Omental fat pad (tissue), 4 donors: ENCODE results near the gene TPPP. TPM values are rescaled to one million over a fixed set of nuclear protein-coding genes. Genes with fewer than 3 reads are reported as not detected.

ENCODE experiments used
- ATAC-seq: fragments of 150-250 bp; one replicate; pipeline ENCODE4 v1.9.1; 2016; ENCODE audit warnings: mild to moderate bottlenecking, moderate library complexity; ENCODE audit not compliant: low FRiP score
- DNase-seq: peaks from one replicate; pipeline ENCODE4 v3.0.0-alpha.2; 2019; ENCODE audit warnings: low spot score
- total RNA-seq, 4 donors: library from RNA; depleted of rRNA; stranded (reverse); fragments of >200 nt; gene quantifications; one replicate each; pipeline ENCODE4 v1.1.0, GENCODE V29; 2016
- TF ChIP-seq, protein P1 (sequence below), 3 donors: fragments of 450-650 bp; IDR thresholded peaks; one replicate each; pipeline ENCODE4 v1.5.1; 2016 to 2017; ENCODE audit warnings: antibody characterized with exemption in 3 of 3, mild to moderate bottlenecking in 3 of 3, moderate library complexity in 2 of 3

TPPP gene
- total RNA-seq, 4 donors from 2014 or later, result 3.9 to 7.8 (median 5.5) TPM

DNA sequence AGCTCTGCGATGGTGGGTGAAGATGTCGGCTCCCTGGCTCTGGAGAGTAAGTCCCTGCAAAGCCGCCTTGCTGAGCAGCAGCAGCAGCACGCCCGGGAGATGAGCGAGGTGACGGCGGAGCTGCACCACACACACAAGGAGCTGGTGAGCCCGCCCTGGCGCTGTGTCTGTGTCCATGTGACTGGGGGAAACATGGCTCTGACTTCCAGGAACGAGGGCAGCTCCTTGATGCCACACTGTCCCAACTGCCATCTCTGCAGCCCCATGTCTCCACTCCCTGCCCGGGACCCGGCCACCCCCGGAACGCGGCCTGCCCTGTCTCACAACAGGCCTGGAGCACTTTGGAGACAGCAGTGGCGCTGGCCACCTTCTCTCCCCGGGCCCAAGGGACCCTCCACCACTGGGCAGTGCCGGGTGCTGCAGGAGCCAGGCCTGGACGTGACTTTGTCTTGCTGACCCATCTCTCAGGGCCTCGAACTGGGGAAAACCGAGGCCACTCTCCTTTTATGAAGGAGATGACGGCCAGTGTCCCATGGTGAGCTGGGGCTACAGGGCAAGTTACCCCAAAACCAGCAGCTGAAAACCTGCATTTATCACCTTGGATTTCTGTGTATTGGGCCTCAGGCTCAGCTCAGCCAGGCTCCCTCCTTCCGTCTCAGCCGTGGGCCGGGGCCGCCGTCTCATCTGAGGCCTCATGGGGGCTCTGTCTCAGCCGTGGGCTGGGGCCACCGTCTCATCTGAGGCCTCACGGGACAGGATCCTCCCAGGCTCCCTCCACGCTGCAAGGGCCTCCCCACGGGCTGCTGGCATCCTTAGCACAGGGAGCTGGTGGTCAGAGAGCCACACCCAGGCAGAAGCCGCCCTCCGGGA, 52.5 kb downstream of the TPPP start:
- TF ChIP-seq, protein P1, sequence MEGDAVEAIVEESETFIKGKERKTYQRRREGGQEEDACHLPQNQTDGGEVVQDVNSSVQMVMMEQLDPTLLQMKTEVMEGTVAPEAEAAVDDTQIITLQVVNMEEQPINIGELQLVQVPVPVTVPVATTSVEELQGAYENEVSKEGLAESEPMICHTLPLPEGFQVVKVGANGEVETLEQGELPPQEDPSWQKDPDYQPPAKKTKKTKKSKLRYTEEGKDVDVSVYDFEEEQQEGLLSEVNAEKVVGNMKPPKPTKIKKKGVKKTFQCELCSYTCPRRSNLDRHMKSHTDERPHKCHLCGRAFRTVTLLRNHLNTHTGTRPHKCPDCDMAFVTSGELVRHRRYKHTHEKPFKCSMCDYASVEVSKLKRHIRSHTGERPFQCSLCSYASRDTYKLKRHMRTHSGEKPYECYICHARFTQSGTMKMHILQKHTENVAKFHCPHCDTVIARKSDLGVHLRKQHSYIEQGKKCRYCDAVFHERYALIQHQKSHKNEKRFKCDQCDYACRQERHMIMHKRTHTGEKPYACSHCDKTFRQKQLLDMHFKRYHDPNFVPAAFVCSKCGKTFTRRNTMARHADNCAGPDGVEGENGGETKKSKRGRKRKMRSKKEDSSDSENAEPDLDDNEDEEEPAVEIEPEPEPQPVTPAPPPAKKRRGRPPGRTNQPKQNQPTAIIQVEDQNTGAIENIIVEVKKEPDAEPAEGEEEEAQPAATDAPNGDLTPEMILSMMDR (IDR thresholded peaks at IDR 0.05), result no peak
- no peak for DNase-seq
- no peak for ATAC-seq

DNA sequence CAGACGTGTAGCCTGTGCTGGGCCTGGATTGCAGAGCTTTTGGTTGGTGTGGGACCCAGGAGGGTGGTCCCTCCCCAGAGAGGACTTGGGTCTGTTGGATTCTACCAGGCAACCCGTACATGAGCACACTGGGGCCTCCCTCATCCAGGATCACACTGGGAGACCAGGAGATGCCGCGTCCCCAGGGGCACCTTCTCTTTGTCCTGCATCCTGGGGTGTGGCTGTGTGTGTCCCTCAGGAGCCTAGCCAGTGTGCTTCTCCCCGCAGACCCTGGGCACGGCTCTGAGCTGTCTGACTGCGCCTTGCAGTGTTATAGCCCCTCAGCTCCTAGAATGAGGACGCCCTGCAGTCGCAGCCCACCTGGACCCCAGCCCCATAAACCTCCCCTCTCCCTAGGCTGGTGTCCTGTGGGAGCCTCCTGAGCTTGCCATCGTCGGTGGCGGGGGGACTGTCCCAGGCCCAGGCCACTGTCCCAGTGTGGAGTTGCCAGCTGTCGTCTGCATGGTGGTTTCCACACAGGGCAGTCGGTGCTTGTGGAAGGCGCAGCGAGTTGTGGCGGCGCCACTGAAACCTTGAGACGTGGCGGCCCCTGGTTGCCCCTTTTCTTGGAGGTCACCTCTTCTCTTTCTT, 53.5 kb downstream of the TPPP start:
- TF ChIP-seq, protein P1 (IDR thresholded peaks at IDR 0.05), result no peak
- DNase-seq, result no peak
- no peak for ATAC-seq

DNA sequence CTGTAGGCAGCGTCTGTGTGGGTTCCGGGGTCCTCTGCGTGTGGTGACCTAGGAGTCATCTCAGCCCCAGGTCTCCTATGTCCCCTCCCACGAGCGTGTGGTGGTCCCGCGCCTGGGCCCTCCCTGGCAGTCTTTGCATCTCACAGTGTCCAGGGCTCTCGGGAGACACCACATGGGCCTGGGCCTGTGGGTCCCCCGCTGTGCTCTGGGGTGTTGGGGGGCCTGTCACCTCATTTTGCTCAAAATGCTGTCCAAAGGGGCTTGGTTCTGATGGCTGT, 54.0 kb downstream of the TPPP start:
- no peak for ATAC-seq
- TF ChIP-seq, protein P1 (IDR thresholded peaks at IDR 0.05), result no peak
- no peak for DNase-seq

DNA sequence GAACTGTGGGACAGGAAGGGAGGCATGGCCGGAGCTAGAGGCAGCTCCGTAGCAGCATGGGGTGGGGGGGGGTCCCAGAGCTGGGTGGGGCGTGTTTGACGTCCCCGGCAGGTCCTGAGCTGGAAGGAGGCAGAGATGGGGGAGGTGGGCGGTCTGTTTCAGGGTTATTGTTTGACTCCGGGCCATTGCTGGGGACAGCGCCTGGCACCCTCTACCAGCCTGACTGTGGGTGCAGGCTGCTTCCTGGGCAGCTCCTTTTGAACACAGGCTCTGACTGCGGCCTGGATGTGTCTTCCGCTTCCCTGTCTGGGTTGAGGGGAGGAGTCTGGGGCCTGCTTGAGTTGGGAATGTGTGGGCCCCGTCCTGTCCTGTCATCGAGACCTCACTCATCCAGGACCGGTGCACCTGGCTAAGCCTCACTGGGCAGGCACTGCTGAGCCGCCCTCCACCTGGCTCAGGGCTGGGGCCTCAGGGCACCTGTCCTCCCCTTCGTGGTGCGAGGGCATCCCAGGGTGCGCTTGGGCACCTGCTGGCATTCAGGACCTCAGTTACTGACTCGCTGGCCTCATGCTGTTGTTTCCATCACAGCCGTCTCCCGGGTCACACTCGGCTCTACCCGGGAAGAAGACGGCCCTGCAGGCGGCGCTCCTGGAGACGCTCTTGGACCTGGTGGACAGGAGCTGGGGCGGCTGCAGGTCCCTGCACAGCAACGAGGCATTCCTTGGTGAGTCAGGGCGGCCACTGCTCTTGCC, 54.5 kb downstream of the TPPP start:
- TF ChIP-seq, protein P1 (IDR thresholded peaks at IDR 0.05), result no peak
- ATAC-seq (no peak), DNase-seq (no peak)

DNA sequence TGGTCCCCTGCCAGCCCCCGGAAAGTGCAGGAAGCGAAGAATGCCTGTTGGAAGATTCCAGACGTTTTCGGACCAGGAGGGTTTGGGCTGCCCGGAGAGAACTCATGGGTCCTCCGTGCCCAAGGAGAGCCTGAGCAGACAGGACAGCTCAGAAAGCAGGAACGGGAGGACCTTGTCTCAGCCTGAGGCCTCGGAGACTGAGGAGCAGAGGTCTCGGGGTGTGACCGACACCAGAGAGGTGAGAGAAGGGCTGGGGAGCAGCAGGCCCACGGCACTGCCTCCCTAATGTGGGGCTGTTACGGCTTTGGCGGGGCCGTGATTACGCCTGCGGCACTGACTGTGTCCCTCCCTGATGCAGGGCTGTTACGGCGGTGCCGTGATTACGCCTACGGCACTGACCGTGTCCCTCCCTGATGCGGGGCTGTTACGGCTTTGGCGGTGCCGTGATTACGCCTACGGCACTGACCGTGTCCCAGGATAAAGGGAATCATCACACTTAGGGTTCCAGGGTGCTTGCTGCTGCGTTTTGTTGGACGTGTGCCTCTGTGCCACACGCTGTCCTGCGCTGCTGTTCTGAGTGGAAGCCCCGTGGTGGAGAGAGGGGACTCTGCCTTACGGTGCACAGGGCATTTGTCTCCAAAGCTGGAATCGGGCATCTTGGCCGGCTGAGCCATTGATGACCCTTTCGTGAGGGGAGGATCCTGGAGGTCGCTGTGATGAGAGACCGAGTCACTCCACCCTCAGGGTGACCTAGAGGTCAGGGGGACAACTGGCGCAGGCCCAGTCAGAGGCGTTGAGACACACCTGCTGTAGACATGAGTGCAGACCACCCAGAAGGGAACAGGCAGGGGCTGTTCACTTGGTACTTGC, 55.3 kb downstream of the TPPP start:
- ATAC-seq, result no peak
- TF ChIP-seq, protein P1 (IDR thresholded peaks at IDR 0.05), result no peak
- no peak for DNase-seq

DNA sequence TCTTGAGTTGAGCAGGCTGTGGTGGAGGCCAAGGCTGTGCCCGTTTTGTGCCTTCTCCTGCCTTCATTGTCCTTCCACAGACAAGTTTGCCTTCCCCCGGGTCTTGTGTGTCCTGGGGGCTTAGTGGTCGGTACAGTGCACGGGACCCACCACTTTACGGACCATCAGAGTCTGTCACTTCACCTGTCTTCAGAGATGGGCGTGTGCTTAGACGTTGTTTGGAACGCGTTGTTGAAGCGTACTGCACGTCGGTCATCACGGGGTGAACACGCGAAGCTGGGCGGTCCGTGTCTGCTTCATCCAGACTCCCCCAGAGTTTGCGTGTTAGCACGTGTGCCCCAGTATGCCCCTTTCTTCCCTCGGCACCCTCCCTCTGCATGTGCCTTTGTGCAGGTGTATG, 56.2 kb downstream of the TPPP start:
- ATAC-seq (no peak), DNase-seq (no peak)
- TF ChIP-seq, protein P1 (IDR thresholded peaks at IDR 0.05), result no peak
